GM18868 (cell line): ENCODE measurements around the gene CBFB.
"Not testable (repeated sequence)": the region's sequence is repeated elsewhere in the genome, so short reads cannot be mapped to it uniquely, and the experiment has no call there.

Experiments
- ATAC-seq: cut with Tn5 transposase; IDR thresholded peaks from one replicate; pipeline ENCODE4 v1.9.1; 2021; ENCODE audit warnings: mild to moderate bottlenecking, moderate library complexity; ENCODE audit not compliant: unreplicated experiment

CBFB gene

GRCh38 chr16:67028696-67029253, at the start of gene CBFB:
TSS of gene CBFB (plus strand) at chr16:67029149. CDS start at chr16:67029408, 259 bp downstream.
- peak; percentile 82 for ATAC-seq

GRCh38 chr16:66983033-66983432, 45.9 kb upstream of the CBFB start:
- ATAC-seq: no peak

- no peak for ATAC-seq
These were observed 44.0 kb upstream of the CBFB start for GRCh38 chr16:66984892-66985311.

GRCh38 chr16:66986559-66986958, 42.4 kb upstream of the CBFB start:
- ATAC-seq: no peak

- no peak for ATAC-seq
These were observed 40.7 kb upstream of the CBFB start, which contains the start of gene CES4A for GRCh38 chr16:66988197-66988788. TSS of gene CES4A (plus strand) at chr16:66988589. CDS start at chr16:66988773, 184 bp downstream.

- ATAC-seq: no peak
These were observed 37.3 kb upstream of the CBFB start for GRCh38 chr16:66991545-66992077.

- ATAC-seq: not testable (repeated sequence)
These were observed 35.4 kb upstream of the CBFB start for GRCh38 chr16:66993558-66993957.

GRCh38 chr16:66996324-66996982, 32.5 kb upstream of the CBFB start:
- no peak for ATAC-seq

GRCh38 chr16:66996983-66997358, 32.0 kb upstream of the CBFB start:
- ATAC-seq: no peak

GRCh38 chr16:67000384-67001351, 28.3 kb upstream of the CBFB start:
- no peak for ATAC-seq

GRCh38 chr16:67001726-67002125, 27.2 kb upstream of the CBFB start:
- ATAC-seq: no peak

- no peak for ATAC-seq
These were observed 21.9 kb upstream of the CBFB start for GRCh38 chr16:67006930-67007658.

- no peak for ATAC-seq
These were observed 19.8 kb upstream of the CBFB start for GRCh38 chr16:67009158-67009557.

GRCh38 chr16:67011274-67011673, 17.7 kb upstream of the CBFB start:
- no peak for ATAC-seq

- no peak for ATAC-seq
These were observed 15.6 kb upstream of the CBFB start for GRCh38 chr16:67013233-67013822.

GRCh38 chr16:67013823-67014633, 14.9 kb upstream of the CBFB start:
- no peak for ATAC-seq

- no peak for ATAC-seq
These were observed 14.2 kb upstream of the CBFB start for GRCh38 chr16:67014634-67015312.

GRCh38 chr16:67015313-67015731, 13.6 kb upstream of the CBFB start:
- no peak for ATAC-seq
